Right atrium auricular region (tissue), 2 donors: Measurements from ENCODE around the gene KIF17. TPM values are rescaled to one million over a fixed set of nuclear protein-coding genes. Genes with fewer than 3 reads are reported as not detected.

Source experiments
- DNase-seq: peaks from one replicate; pipeline ENCODE4 v3.0.0-alpha.2; 2019; ENCODE audit warnings: low spot score
- H3K27ac ChIP-seq, 2 donors: fragments of 200-600 bp; sonication (generic); 1 replicate in 1 of 2; 2 replicates in 1 of 2; pipeline ENCODE4 v1.5.1; 2016 to 2019
- H3K27me3 ChIP-seq, 2 donors: fragments of 200-600 bp; sonication (generic); one replicate each; pipeline versions ENCODE4 v1.5.1 to v1.6.0; 2017 to 2019
- H3K36me3 ChIP-seq: fragments of 200-600 bp; sonication (generic); one replicate; pipeline ENCODE4 v1.5.1; 2016
- H3K4me1 ChIP-seq, 2 donors: fragments of 200-600 bp; sonication (generic); one replicate each; pipeline versions ENCODE4 v1.5.1 to v1.6.0; 2017 to 2019
- H3K4me3 ChIP-seq, 2 donors: fragments of 200-600 bp; sonication (generic); 1 replicate in 1 of 2; 2 replicates in 1 of 2; pipeline ENCODE4 v1.5.1; 2017 to 2019; ENCODE audit warnings: mild to moderate bottlenecking in 1 of 2, moderate library complexity in 1 of 2
- H3K9me3 ChIP-seq, 2 donors: fragments of 200-600 bp; sonication (generic); one replicate each; pipeline ENCODE4 v1.5.1; 2019
- CTCF ChIP-seq, 2 donors: fragments of 200-600 bp; sonication (generic); IDR thresholded peaks; one replicate each; pipeline ENCODE4 v1.5.1; 2019; ENCODE audit warnings: antibody characterized with exemption in 2 of 2
- total RNA-seq, 2 donors: library from RNA; depleted of rRNA; stranded (reverse); fragments of >200 nt; gene quantifications; one replicate each; pipeline ENCODE4 v1.1.0, GENCODE V29; 2016

The KIF17 gene
- total RNA-seq, 2 donors from 2014 or later = 2.6 to 6.0 TPM

GRCh38 chr1:20695515-20695914, 22.3 kb downstream of the KIF17 start:
- H3K27ac ChIP-seq = no peak overlapping the region
- DNase-seq = no peak
- no peak overlapping the region for H3K4me3 ChIP-seq
- no peaks in the 10 kb centered on the region for H3K36me3 ChIP-seq
- no peak for TF ChIP-seq CTCF (IDR thresholded peaks at IDR 0.05)
- peaks cover 0 to 13% of the 10 kb centered on the region in 2 donors for H3K4me1 ChIP-seq
- H3K27me3 ChIP-seq = no peaks in the 10 kb centered on the region
- H3K9me3 ChIP-seq = no peaks in the 10 kb centered on the region

DNA sequence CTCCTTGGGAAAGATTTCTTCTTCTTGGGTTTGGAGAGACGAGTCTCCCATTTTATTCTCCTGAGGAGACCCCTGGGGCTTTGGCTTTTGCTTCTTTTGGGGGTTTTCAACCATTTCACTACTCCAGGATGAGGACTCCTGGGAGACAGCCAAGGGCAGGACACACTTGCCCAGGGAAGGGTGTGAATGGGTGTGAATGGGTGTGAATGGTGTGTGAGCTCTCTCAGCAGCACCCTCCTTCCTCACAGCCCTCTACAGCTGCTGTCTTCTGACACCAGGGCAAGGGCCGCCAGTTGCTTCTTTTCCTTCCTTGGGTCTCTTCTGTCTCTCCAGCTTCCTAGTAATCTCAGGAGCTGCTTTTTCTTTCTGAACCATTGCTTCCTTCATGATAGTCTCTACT, 24.2 kb downstream of the KIF17 start:
- H3K9me3 ChIP-seq = no peaks in the 10 kb centered on the region
- TF ChIP-seq CTCF (IDR thresholded peaks at IDR 0.05) = no peak
- H3K36me3 ChIP-seq = no peaks in the 10 kb centered on the region
- peaks cover 0 to 13% of the 10 kb centered on the region in 2 donors for H3K4me1 ChIP-seq
- no peak for DNase-seq
- no peak overlapping the region for H3K27ac ChIP-seq
- H3K27me3 ChIP-seq = no peaks in the 10 kb centered on the region
- no peak overlapping the region for H3K4me3 ChIP-seq

GRCh38 chr1:20691872-20692271, 25.9 kb downstream of the KIF17 start:
- TF ChIP-seq CTCF (IDR thresholded peaks at IDR 0.05) = no peak
- DNase-seq = no peak
- Histone ChIP-seq H3K27ac (no peak overlapping the region), H3K27me3 (no peaks in the 10 kb centered on the region), H3K4me3 (no peak overlapping the region), H3K36me3 (no peaks in the 10 kb centered on the region), H3K9me3 (no peaks in the 10 kb centered on the region), H3K4me1 (peaks cover 0 to 8% of the 10 kb centered on the region in 2 donors)

DNA sequence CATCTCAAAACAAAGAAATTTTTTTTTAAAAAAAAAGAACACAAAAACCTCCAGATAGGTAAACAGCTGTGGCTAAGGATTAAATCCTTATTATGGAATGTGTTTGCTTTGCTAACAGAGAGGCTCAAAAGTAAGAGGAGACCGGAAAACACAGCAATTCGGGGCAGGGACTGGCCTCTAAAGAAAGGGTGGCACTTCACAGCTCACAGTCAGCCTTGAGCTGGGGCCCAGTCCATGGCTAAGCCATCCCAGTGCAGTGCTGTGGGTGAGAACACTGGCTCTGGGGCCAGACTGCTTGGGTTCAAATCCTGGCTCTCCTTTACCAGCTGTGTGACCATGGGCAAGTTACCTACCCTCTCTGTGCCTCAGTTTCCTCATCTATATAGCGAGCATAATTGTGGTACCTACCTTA, 28.2 kb downstream of the KIF17 start:
- Histone ChIP-seq H3K4me3 (no peak overlapping the region), H3K27ac (no peak overlapping the region)
- DNase-seq = no peak

DNA sequence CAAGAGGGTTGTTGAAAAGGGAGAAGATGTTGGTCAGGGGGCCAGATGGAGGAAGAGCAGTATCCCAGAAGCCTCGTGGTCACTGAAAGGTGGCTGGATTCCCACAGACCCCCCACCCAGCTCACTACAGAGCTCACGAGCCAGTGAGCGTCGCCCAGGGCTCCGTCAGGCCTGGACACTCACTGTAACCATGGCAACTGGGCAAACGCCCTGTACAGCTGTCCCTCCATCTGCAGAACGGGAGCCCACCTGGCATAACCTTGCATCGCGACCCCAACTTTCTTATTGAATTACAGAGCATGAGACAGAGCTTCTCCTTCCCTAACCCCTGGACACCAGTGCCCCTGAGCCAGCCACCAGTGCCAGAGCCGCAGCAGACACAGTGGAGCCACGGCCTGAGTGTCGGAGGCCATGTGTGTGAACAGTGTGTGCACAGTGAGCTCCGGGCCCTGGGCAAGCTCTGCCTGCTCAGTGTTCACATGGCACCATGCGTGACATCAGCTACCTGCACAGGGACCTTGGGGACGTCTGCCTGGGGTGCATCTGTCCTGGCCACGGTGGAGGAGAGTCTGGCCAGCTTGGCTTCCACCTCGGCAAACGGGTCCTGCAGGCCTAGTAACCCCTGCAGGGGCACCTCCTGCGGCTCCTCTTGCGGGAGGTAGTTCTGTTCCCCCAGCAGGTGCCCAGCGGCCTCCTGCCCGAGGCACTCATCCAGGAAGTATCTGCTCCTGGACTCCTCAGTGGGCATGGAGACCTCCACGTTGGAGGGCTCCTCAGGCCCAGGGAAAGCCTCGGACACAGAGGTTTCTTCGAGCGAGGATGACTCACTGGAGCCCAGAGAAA, 30.7 kb downstream of the KIF17 start:
- H3K4me3 ChIP-seq = no peak overlapping the region
- H3K27ac ChIP-seq = no peak overlapping the region
- no peaks in the 10 kb centered on the region for H3K36me3 ChIP-seq
- H3K4me1 ChIP-seq = peaks cover 0 to 20% of the 10 kb centered on the region in 2 donors
- no peak for DNase-seq
- no peaks in the 10 kb centered on the region for H3K27me3 ChIP-seq
- H3K9me3 ChIP-seq = no peaks in the 10 kb centered on the region
- TF ChIP-seq CTCF (IDR thresholded peaks at IDR 0.05) = no peak

More for the DNA sequence above, 28.2 kb downstream of the KIF17 start:
- no peaks in the 10 kb centered on the region for H3K27me3 ChIP-seq
- no peaks in the 10 kb centered on the region for H3K9me3 ChIP-seq
- H3K4me1 ChIP-seq = peaks cover 0 to 15% of the 10 kb centered on the region in 2 donors
- H3K36me3 ChIP-seq = no peaks in the 10 kb centered on the region
- TF ChIP-seq CTCF (IDR thresholded peaks at IDR 0.05) = no peak
